Stimulated activated naive CD8-positive, alpha-beta T cell treated with anti-CD3 and anti-CD28 coated beads, Interleukin-15, Interleukin-2, amounts not matched to agents 100 ng/mL and 50 ng/mL, for 24 hours (primary cell): ENCODE data around the gene PDE12.
"Not testable (repeated sequence)": the region's sequence is repeated elsewhere in the genome, so short reads cannot be mapped to it uniquely, and the experiment has no call there.

Experiments
- H3K27ac Mint-ChIP-seq: one replicate; pipeline ENCODE4 v1.8.0; 2021; ENCODE audit warnings: mild to moderate bottlenecking, mixed read lengths
- H3K27me3 Mint-ChIP-seq: one replicate; pipeline ENCODE4 v1.8.0; 2021; ENCODE audit warnings: mixed read lengths
- H3K36me3 Mint-ChIP-seq: one replicate; pipeline ENCODE4 v1.8.0; 2021; ENCODE audit warnings: low read depth, mixed read lengths
- H3K4me1 Mint-ChIP-seq: one replicate; pipeline ENCODE4 v1.8.0; 2021; ENCODE audit warnings: low read depth, mixed read lengths
- H3K4me3 Mint-ChIP-seq: one replicate; pipeline ENCODE4 v1.8.0; 2021; ENCODE audit warnings: mild to moderate bottlenecking, mixed read lengths
- H3K9me3 Mint-ChIP-seq: one replicate; pipeline ENCODE4 v1.8.0; 2021; ENCODE audit warnings: mixed read lengths

The PDE12 gene

DNA sequence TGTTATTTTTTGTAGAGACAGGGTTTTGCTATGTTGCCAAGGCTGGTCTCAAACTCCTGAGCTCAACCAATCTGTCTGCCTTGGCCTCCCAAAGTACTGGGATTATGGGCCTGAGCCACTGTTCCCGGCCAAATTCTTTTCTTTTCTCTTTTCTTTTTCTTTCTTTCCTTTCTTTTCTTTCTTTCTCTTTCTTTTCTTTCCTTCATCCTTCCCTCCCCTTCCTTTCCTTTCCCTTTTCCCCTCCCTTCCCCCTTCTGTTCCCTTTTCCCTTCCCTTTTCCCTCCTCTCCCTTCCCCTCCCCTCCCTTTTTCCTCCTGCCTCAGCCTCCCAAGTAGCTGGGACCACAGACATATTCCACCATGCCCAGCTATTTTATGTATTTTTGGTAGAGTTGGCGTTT is 44.1 kb downstream of the PDE12 start:
- H3K4me3 Mint-ChIP-seq: no peak overlapping the region
- H3K9me3 Mint-ChIP-seq: no peaks in the 10 kb centered on the region
- peaks cover 21% of the 10 kb centered on the region for H3K4me1 Mint-ChIP-seq
- no peaks in the 10 kb centered on the region for H3K27me3 Mint-ChIP-seq
- peaks cover 43% of the 10 kb centered on the region for H3K36me3 Mint-ChIP-seq
- H3K27ac Mint-ChIP-seq: no peak overlapping the region

- peaks cover 4% of the 10 kb centered on the region for H3K4me1 Mint-ChIP-seq
- no peak overlapping the region for H3K27ac Mint-ChIP-seq
Measured at GRCh38 chr3:57604971-57605370, 48.9 kb downstream of the PDE12 start.

DNA sequence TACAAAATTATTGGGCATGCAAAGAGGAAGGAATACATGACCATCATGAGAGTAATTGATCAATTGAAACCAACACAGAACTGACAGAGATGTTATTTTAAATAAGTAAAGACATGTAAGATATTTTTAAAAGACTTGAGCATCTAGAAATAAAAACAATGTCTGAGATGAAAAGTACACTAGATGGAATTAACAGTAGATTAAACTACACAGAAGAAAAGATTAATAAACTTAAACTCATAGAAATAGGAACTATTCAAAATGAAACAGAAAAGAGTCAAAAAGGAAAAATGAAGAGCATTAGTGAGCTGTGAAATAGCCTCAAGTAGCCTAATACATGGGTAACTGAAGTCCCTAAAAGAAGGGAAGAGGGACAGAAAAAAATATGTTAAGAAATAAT is 49.6 kb downstream of the PDE12 start:
- H3K36me3 Mint-ChIP-seq: peaks cover 65% of the 10 kb centered on the region

More at GRCh38 chr3:57604971-57605370, 48.9 kb downstream of the PDE12 start:
- no peak overlapping the region for H3K4me3 Mint-ChIP-seq
- no peaks in the 10 kb centered on the region for H3K27me3 Mint-ChIP-seq
- peaks cover 58% of the 10 kb centered on the region for H3K36me3 Mint-ChIP-seq
- H3K9me3 Mint-ChIP-seq: peaks cover 22% of the 10 kb centered on the region

GRCh38 chr3:57611870-57612269 is 55.8 kb downstream of the PDE12 start:
- H3K4me1 Mint-ChIP-seq, H3K4me3 Mint-ChIP-seq, H3K27me3 Mint-ChIP-seq, H3K27ac Mint-ChIP-seq: not testable (repeated sequence)
- Mint-ChIP-seq H3K9me3 (peaks cover 15% of the 10 kb centered on the region), H3K36me3 (peaks cover 29% of the 10 kb centered on the region)

More for the DNA sequence above, 49.6 kb downstream of the PDE12 start:
- Mint-ChIP-seq H3K9me3 (peaks cover 22% of the 10 kb centered on the region), H3K27ac (no peak overlapping the region), H3K4me1 (peaks cover 4% of the 10 kb centered on the region), H3K27me3 (no peaks in the 10 kb centered on the region), H3K4me3 (no peak overlapping the region)

DNA sequence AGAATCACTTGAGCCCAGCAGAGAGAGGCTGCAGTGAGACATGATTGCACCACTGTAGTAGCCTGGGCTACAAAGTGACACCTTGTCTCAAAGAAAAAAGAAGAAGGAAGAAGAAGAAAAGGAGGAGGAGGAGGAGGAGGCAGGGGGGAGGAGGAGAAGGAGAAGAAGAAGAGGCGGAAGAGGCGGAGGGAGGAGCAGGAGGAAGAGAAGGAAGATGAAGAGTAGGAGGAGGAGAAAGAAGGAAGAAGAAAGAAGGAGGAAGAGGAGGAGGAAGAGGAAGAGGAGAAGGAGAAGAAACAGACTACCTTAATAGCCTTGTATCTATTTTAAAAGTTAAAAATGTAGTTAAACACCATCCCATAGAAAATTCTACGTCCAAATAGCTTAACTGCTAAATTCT is 60.2 kb downstream of the PDE12 start:
- H3K27ac Mint-ChIP-seq: peak overlapping the region; percentile 19

More for the DNA sequence above, 60.2 kb downstream of the PDE12 start:
- no peaks in the 10 kb centered on the region for H3K9me3 Mint-ChIP-seq
- H3K4me1 Mint-ChIP-seq: no peaks in the 10 kb centered on the region
- H3K27me3 Mint-ChIP-seq: no peaks in the 10 kb centered on the region
- H3K36me3 Mint-ChIP-seq: no peaks in the 10 kb centered on the region
- H3K4me3 Mint-ChIP-seq: no peak overlapping the region
